OCI-LY3 (cell line): ENCODE data around the gene GDNF.

ENCODE experiments used
- EZH2phosphoT487 ChIP-seq: fragments of 200-600 bp; shearing (Covaris generic); IDR thresholded peaks from 2 replicates; pipeline ENCODE4 v1.6.1; 2018; ENCODE audit warnings: antibody characterized with exemption, mixed run types, low read depth
- TF ChIP-seq, protein P1 (sequence below): fragments of 200-600, 300-600 bp; sonication (generic); IDR thresholded peaks from 2 replicates; pipeline ENCODE4 v1.5.1; 2014; ENCODE audit warnings: antibody characterized with exemption, low read length, low read depth

DNA sequence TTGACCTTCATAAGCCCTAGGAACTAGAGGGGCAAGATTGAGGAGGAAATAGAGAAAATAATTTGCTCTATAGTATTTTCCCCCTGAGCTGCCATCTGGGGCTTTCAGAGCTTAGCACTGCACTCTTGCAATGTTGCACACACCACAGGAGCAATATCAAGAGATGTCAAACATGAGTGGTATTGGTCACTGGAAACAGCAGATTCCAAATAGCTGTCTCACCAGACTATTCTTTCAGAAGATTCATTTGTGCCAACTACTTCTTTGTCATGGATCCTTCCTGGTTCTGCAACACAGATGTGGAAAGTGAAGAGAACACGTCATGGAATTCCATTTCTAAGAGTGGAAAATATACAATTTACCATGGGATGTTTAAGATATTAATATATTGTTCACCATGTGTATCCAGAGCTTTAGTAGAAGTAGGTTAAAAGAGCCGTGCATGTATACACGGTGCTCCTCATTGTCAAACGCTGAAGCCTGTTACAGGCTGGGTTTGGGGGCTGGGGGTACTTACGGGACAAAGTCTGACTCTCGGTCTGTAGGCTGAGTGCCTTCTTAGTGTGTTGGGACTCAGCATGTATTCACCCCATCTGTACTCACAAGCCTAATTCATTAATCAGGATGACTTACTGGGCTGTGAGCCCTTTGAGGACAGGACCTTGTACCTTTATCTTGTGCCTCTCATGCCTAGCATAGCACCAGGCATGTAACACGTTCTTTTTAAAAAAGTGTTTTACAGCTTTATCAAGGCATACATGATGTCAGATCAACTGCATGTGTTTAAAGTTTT, 31.4 kb upstream of the GDNF start:
- TF ChIP-seq, protein P1, sequence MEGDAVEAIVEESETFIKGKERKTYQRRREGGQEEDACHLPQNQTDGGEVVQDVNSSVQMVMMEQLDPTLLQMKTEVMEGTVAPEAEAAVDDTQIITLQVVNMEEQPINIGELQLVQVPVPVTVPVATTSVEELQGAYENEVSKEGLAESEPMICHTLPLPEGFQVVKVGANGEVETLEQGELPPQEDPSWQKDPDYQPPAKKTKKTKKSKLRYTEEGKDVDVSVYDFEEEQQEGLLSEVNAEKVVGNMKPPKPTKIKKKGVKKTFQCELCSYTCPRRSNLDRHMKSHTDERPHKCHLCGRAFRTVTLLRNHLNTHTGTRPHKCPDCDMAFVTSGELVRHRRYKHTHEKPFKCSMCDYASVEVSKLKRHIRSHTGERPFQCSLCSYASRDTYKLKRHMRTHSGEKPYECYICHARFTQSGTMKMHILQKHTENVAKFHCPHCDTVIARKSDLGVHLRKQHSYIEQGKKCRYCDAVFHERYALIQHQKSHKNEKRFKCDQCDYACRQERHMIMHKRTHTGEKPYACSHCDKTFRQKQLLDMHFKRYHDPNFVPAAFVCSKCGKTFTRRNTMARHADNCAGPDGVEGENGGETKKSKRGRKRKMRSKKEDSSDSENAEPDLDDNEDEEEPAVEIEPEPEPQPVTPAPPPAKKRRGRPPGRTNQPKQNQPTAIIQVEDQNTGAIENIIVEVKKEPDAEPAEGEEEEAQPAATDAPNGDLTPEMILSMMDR: no peak
- no peak for TF ChIP-seq EZH2phosphoT487
